Activated CD4-positive, alpha-beta memory T cell treated with anti-CD3 and anti-CD28 coated beads for 36 hours (primary cell): ENCODE measurements around the gene U2AF2. TPM values are rescaled to one million over a fixed set of nuclear protein-coding genes. Genes with fewer than 3 reads are reported as not detected.

Experiments
- CTCF ChIA-PET: fragments of 350-600 bp; sonication (Branson Sonifier 250); formaldehyde crosslinking; loops from one replicate; lab custom pipeline; 2021; ENCODE audit warnings: antibody characterized with exemption, inconsistent platforms; lab: Charles Lee
- POLR2A ChIA-PET: fragments of 350-600 bp; sonication (Branson Sonifier 250); formaldehyde crosslinking; loops from one replicate; lab custom pipeline; 2021; ENCODE audit warnings: antibody characterized with exemption; lab: Charles Lee
- DNase-seq: peaks from one replicate; pipeline ENCODE4 v3.0.0-alpha.2; 2020
- H3K27ac Mint-ChIP-seq: one replicate; pipeline ENCODE4 v1.8.0; 2021; ENCODE audit warnings: mixed read lengths
- H3K27me3 Mint-ChIP-seq: one replicate; pipeline ENCODE4 v1.8.0; 2021; ENCODE audit warnings: mixed read lengths
- H3K36me3 Mint-ChIP-seq: one replicate; pipeline ENCODE4 v1.8.0; 2021; ENCODE audit warnings: mixed read lengths
- H3K4me1 Mint-ChIP-seq: one replicate; pipeline ENCODE4 v1.8.0; 2021; ENCODE audit warnings: low read depth, mixed read lengths
- H3K4me3 Mint-ChIP-seq: one replicate; pipeline ENCODE4 v1.8.0; 2021; ENCODE audit warnings: mild to moderate bottlenecking, mixed read lengths
- H3K9me3 Mint-ChIP-seq: one replicate; pipeline ENCODE4 v1.8.0; 2021; ENCODE audit warnings: mixed read lengths
- intact Hi-C: fragments of 100-400 bp; cut with micrococcal nuclease; formaldehyde crosslinking; loops from one replicate; pipeline ENCODE4 v1.15.1; 2023
- total RNA-seq, 2 experiments: library from RNA; stranded (reverse); gene quantifications; one replicate each; pipeline ENCODE4 v1.2.3, GENCODE V29; 2021

Gene U2AF2
- total RNA-seq, 2 experiments from 2014 or later, result 249 to 251 TPM

GRCh38 chr19:55636723-55637122, 18.1 kb upstream of the U2AF2 start:
- no peak for DNase-seq
- H3K27ac Mint-ChIP-seq, result peak overlapping the region; percentile 99
- H3K36me3 Mint-ChIP-seq, result peaks cover 17% of the 10 kb centered on the region
- CTCF ChIA-PET, result interaction anchor here (0.8 to 5.0 kb wide), 7 partner anchors 11 to 133 kb away, joined by 4 to 26 read pairs (median 5); partner anchors contain the start of genes FIZ1 and ZNF784
- H3K4me1 Mint-ChIP-seq, result peaks cover 61% of the 10 kb centered on the region
- POLR2A ChIA-PET, result interaction anchor here (1.0 to 1.8 kb wide), 5 partner anchors 11 to 254 kb away, joined by 3 to 5 read pairs (median 4); partner anchors contain the start of genes CCDC106, NAT14 and U2AF2
- peaks cover 2% of the 10 kb centered on the region for H3K9me3 Mint-ChIP-seq
- H3K4me3 Mint-ChIP-seq, result peak overlapping the region; percentile 99
- intact Hi-C loops, result no loop called here
- no peaks in the 10 kb centered on the region for H3K27me3 Mint-ChIP-seq

- ChIA-PET CTCF (interaction anchor here (0.7 to 5.0 kb wide), 9 partner anchors 12 to 133 kb away, joined by 3 to 26 read pairs (median 4); partner anchors contain the start of genes FIZ1, U2AF2 and ZNF784), POLR2A (interaction anchor here (1.6 to 1.8 kb wide), 3 partner anchors 10 to 255 kb away, joined by 4 to 5 read pairs (median 5); partner anchors contain the start of genes CCDC106 and U2AF2)
- no peak for DNase-seq
- Mint-ChIP-seq H3K36me3 (peaks cover 17% of the 10 kb centered on the region), H3K4me3 (no peak overlapping the region), H3K27ac (peak overlapping the region; percentile 71), H3K4me1 (peaks cover 54% of the 10 kb centered on the region), H3K9me3 (peaks cover 2% of the 10 kb centered on the region), H3K27me3 (no peaks in the 10 kb centered on the region)
- intact Hi-C loops, result no loop called here
Observed at GRCh38 chr19:55637534-55637933, 17.3 kb upstream of the U2AF2 start.

- CTCF ChIA-PET, result interaction anchor here (0.6 to 5.0 kb wide), 8 partner anchors 8 to 135 kb away, joined by 3 to 26 read pairs (median 4); partner anchors contain the start of genes FIZ1, U2AF2 and ZNF784
- Mint-ChIP-seq H3K4me3 (peak overlapping the region; percentile 51), H3K27ac (peak overlapping the region; percentile 81), H3K36me3 (peaks cover 25% of the 10 kb centered on the region), H3K4me1 (peaks cover 60% of the 10 kb centered on the region), H3K27me3 (no peaks in the 10 kb centered on the region), H3K9me3 (peaks cover 2% of the 10 kb centered on the region)
- intact Hi-C loops, result no loop called here
- peak; percentile 81 for DNase-seq
- POLR2A ChIA-PET, result no interaction called here
Observed at GRCh38 chr19:55638864-55639359, 15.9 kb upstream of the U2AF2 start.

- H3K27me3 Mint-ChIP-seq, result no peaks in the 10 kb centered on the region
- H3K4me3 Mint-ChIP-seq, result peak overlapping the region; percentile 77
- peak overlapping the region; percentile 88 for H3K27ac Mint-ChIP-seq
- peak; percentile 81 for DNase-seq
- peaks cover 59% of the 10 kb centered on the region for H3K4me1 Mint-ChIP-seq
- H3K36me3 Mint-ChIP-seq, result peaks cover 25% of the 10 kb centered on the region
- H3K9me3 Mint-ChIP-seq, result peaks cover 2% of the 10 kb centered on the region
- POLR2A ChIA-PET, result interaction anchor here (1.9 kb wide), 1 partner anchor 14 kb away, joined by 4 read pairs; no protein-coding TSS in a partner anchor
- CTCF ChIA-PET, result interaction anchor here (0.5 to 5.0 kb wide), 6 partner anchors 14 to 125 kb away, joined by 3 to 26 read pairs (median 4); partner anchors contain the start of genes FIZ1, U2AF2 and ZNF784
- intact Hi-C loops, result loop anchor here (5.0 kb wide), 1 partner anchor 383 kb away; the partner anchor contains the start of gene PPP6R1
Observed at GRCh38 chr19:55640043-55640576, 14.7 kb upstream of the U2AF2 start.

GRCh38 chr19:55640577-55641425, 14.0 kb upstream of the U2AF2 start, which contains the start of gene ZNF580:
ZNF580 (plus strand) TSS chr19:55641002; CDS start chr19:55642509, 1,507 bp downstream.
- POLR2A ChIA-PET, result interaction anchor here (1.9 kb wide), 1 partner anchor 14 kb away, joined by 4 read pairs; no protein-coding TSS in a partner anchor
- no peaks in the 10 kb centered on the region for H3K27me3 Mint-ChIP-seq
- H3K36me3 Mint-ChIP-seq, result peaks cover 28% of the 10 kb centered on the region
- intact Hi-C loops, result loop anchor here (5.0 kb wide), 1 partner anchor 384 kb away; the partner anchor contains the start of gene PPP6R1
- H3K9me3 Mint-ChIP-seq, result peaks cover 2% of the 10 kb centered on the region
- CTCF ChIA-PET, result interaction anchor here (0.7 to 5.0 kb wide), 6 partner anchors 8 to 57 kb away, joined by 3 to 26 read pairs (median 4); partner anchors contain the start of genes FIZ1, U2AF2 and ZNF784
- H3K4me3 Mint-ChIP-seq, result peak within 1 kb of the TSS; percentile 85
- peak; percentile 71 for DNase-seq
- peaks cover 61% of the 10 kb centered on the region for H3K4me1 Mint-ChIP-seq
- H3K27ac Mint-ChIP-seq, result peak within 1 kb of the TSS; percentile 98

GRCh38 chr19:55641426-55642152, 13.2 kb upstream of the U2AF2 start:
- ChIA-PET CTCF (interaction anchor here (0.7 to 2.0 kb wide), 4 partner anchors 9 to 13 kb away, joined by 3 to 28 read pairs (median 14); partner anchors contain the start of gene U2AF2), POLR2A (interaction anchor here (1.9 to 2.6 kb wide), 3 partner anchors 8 to 15 kb away, joined by 4 to 19 read pairs (median 6); partner anchors contain the start of gene U2AF2)
- intact Hi-C loops, result loop anchor here (2.0 to 5.0 kb wide), 3 partner anchors 37 to 384 kb away; partner anchors contain the start of genes PPP6R1, RPL28, TMEM238 and ZNF865
- H3K4me3 Mint-ChIP-seq, result peak overlapping the region; percentile 85
- H3K4me1 Mint-ChIP-seq, result peaks cover 53% of the 10 kb centered on the region
- H3K36me3 Mint-ChIP-seq, result peaks cover 28% of the 10 kb centered on the region
- no peaks in the 10 kb centered on the region for H3K27me3 Mint-ChIP-seq
- H3K9me3 Mint-ChIP-seq, result peaks cover 2% of the 10 kb centered on the region
- H3K27ac Mint-ChIP-seq, result peak overlapping the region; percentile 98
- DNase-seq, result peak; percentile 38

GRCh38 chr19:55642153-55643002, 12.5 kb upstream of the U2AF2 start:
- CTCF ChIA-PET, result interaction anchor here (1.9 to 2.0 kb wide), 3 partner anchors 10 to 12 kb away, joined by 11 to 28 read pairs (median 17); partner anchors contain the start of gene U2AF2
- DNase-seq, result peak; percentile 50
- peaks cover 2% of the 10 kb centered on the region for H3K9me3 Mint-ChIP-seq
- H3K36me3 Mint-ChIP-seq, result peaks cover 28% of the 10 kb centered on the region
- H3K27ac Mint-ChIP-seq, result peak overlapping the region; percentile 98
- POLR2A ChIA-PET, result interaction anchor here (0.7 to 2.6 kb wide), 5 partner anchors 9 to 388 kb away, joined by 3 to 19 read pairs (median 3); partner anchors contain the start of genes U2AF2 and ZNF865
- H3K4me3 Mint-ChIP-seq, result peak overlapping the region; percentile 85
- H3K4me1 Mint-ChIP-seq, result peaks cover 52% of the 10 kb centered on the region
- no peaks in the 10 kb centered on the region for H3K27me3 Mint-ChIP-seq
- intact Hi-C loops, result loop anchor here (1.0 to 5.0 kb wide), 5 partner anchors 7 to 385 kb away; partner anchors contain the start of genes PPP6R1, RPL28, TMEM238 and ZNF865

- H3K4me1 Mint-ChIP-seq, result peaks cover 48% of the 10 kb centered on the region
- H3K4me3 Mint-ChIP-seq, result peak within 1 kb of the TSS; percentile 85
- H3K9me3 Mint-ChIP-seq, result peaks cover 2% of the 10 kb centered on the region
- peaks cover 24% of the 10 kb centered on the region for H3K36me3 Mint-ChIP-seq
- H3K27ac Mint-ChIP-seq, result peak within 1 kb of the TSS; percentile 98
- DNase-seq, result peak; percentile 90
- intact Hi-C loops, result loop anchor here (1.0 to 5.0 kb wide), 5 partner anchors 8 to 386 kb away; partner anchors contain the start of genes PPP6R1, RPL28, TMEM238 and ZNF865
- ChIA-PET CTCF (interaction anchor here (0.6 to 2.0 kb wide), 6 partner anchors 9 to 19 kb away, joined by 3 to 28 read pairs (median 8); partner anchors contain the start of genes U2AF2 and ZNF784), POLR2A (interaction anchor here (0.7 to 2.6 kb wide), 5 partner anchors 10 to 389 kb away, joined by 3 to 19 read pairs (median 3); partner anchors contain the start of genes U2AF2 and ZNF865)
- no peaks in the 10 kb centered on the region for H3K27me3 Mint-ChIP-seq
Observed at GRCh38 chr19:55643003-55643886, 11.6 kb upstream of the U2AF2 start, which contains the start of gene ZNF581. ZNF581 (plus strand) TSS chr19:55643649; CDS start chr19:55644572, 923 bp downstream.

- H3K4me1 Mint-ChIP-seq, result peaks cover 49% of the 10 kb centered on the region
- POLR2A ChIA-PET, result interaction anchor here (2.6 kb wide), 1 partner anchor 11 kb away, joined by 19 read pairs; the partner anchor contains the start of gene U2AF2
- H3K9me3 Mint-ChIP-seq, result peaks cover 2% of the 10 kb centered on the region
- peaks cover 24% of the 10 kb centered on the region for H3K36me3 Mint-ChIP-seq
- H3K27me3 Mint-ChIP-seq, result no peaks in the 10 kb centered on the region
- peak overlapping the region; percentile 85 for H3K4me3 Mint-ChIP-seq
- CTCF ChIA-PET, result interaction anchor here (1.0 to 1.1 kb wide), 2 partner anchors 9 to 10 kb away, joined by 3 to 4 read pairs; no protein-coding TSS in a partner anchor
- intact Hi-C loops, result loop anchor here (1.0 to 5.0 kb wide), 5 partner anchors 9 to 387 kb away; partner anchors contain the start of genes PPP6R1, RPL28, TMEM238 and ZNF865
- H3K27ac Mint-ChIP-seq, result peak overlapping the region; percentile 98
- DNase-seq, result no peak
Observed at GRCh38 chr19:55643887-55644176, 11.0 kb upstream of the U2AF2 start.
